GM10248 (cell line): ENCODE measurements around the gene ALS2CL.

Experiments used
- CTCF ChIA-PET: fragments of 300-600 bp; sonication (Branson Sonifier 250); formaldehyde crosslinking; extraction: SDS; loops from one replicate; lab custom pipeline; 2021; ENCODE audit warnings: antibody characterized with exemption; lab: Yijun Ruan, JAX
- POLR2A ChIA-PET: fragments of 350-650 bp; sonication (Branson Sonifier 250); formaldehyde crosslinking; extraction: SDS; loops from one replicate; lab custom pipeline; 2020; ENCODE audit warnings: antibody characterized with exemption; lab: Yijun Ruan, JAX
- DNase-seq: peaks from one replicate; pipeline ENCODE4 v3.0.0; 2012; ENCODE audit errors: extremely low spot score
- CTCF ChIP-seq: IDR thresholded peaks from 2 replicates; pipeline ENCODE4 v1.5.1; 2012; ENCODE audit warnings: mild to moderate bottlenecking, low read depth; ENCODE audit errors: extremely low read depth, missing control alignments, control extremely low read depth

The ALS2CL gene

GRCh38 chr3:46660003-46660402 is 33.5 kb downstream of the ALS2CL start:
- no peak for TF ChIP-seq CTCF
- DNase-seq, result no peak
- CTCF ChIA-PET, result interaction anchor here (2.0 kb wide), 1 partner anchor 171 kb away, joined by 8 read pairs; no protein-coding TSS in a partner anchor
- POLR2A ChIA-PET, result no interaction called here

GRCh38 chr3:46659285-46659684 is 34.2 kb downstream of the ALS2CL start:
- TF ChIP-seq CTCF, result no peak
- CTCF ChIA-PET, result no interaction called here
- POLR2A ChIA-PET, result no interaction called here
- no peak for DNase-seq

GRCh38 chr3:46656778-46657556 is 36.5 kb downstream of the ALS2CL start:
- CTCF ChIA-PET, result no interaction called here
- no peak for TF ChIP-seq CTCF
- DNase-seq, result no peak
- POLR2A ChIA-PET, result no interaction called here

GRCh38 chr3:46655271-46655670 is 38.2 kb downstream of the ALS2CL start:
- ChIA-PET POLR2A (no interaction called here), CTCF (no interaction called here)
- TF ChIP-seq CTCF, result no peak
- DNase-seq, result no peak

GRCh38 chr3:46651084-46651483 is 42.4 kb downstream of the ALS2CL start:
- POLR2A ChIA-PET, result no interaction called here
- CTCF ChIA-PET, result interaction anchor here (0.8 kb wide), 1 partner anchor 21 kb away, joined by 5 read pairs; no protein-coding TSS in a partner anchor
- DNase-seq, result no peak
- no peak for TF ChIP-seq CTCF

GRCh38 chr3:46649436-46649835 is 44.0 kb downstream of the ALS2CL start:
- no peak for TF ChIP-seq CTCF
- no peak for DNase-seq
- ChIA-PET CTCF (no interaction called here), POLR2A (no interaction called here)
